MV-4-11 (cell line): ENCODE measurements around the gene AZIN2.
"Not testable (repeated sequence)": the region's sequence is repeated elsewhere in the genome, so short reads cannot be mapped to it uniquely, and the experiment has no call there.

Experiments
- DNase-seq: peaks from one replicate; lab custom pipeline; 2025; lab: John Stamatoyannopoulos, UW

Gene AZIN2

DNA sequence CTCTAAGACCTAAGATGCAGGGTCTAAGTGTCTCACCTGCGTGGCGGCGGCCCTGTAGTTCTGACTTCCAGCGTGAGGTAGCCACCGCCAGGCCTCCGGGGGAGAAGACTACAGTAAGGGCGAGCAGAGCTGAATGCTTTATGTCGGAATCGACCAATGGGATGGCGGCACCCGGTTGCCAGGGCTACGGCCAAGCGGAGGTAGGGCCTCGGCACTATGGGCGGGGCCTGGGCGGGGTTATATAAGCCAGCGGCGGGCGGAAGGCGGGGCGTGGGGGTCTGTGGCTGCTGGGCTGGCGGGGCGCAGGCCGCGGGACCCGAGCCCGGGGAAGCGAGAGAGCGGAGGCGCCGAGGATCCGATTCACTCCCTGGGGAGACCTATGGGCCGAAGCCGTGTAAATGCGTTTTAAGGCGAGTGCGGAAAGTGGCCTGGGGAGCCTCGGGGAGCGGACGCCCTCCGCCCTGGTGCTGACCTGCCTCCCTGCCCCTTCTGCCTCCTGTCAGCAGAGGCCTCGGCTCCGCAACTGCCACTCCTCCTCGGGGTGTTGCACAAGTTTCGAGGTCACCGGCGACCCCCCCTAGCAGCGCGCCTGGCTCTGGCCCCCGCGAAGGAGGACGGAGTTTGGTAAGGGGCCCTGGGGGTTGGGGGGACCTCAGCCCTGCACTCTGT is at the start of gene AZIN2:
Gene AZIN2 (plus strand): TSS at position 269 of the 669 bp plus-strand sequence. CDS start 1,097 bp downstream, outside the sequence.
- DNase-seq: peak; percentile 87

DNA sequence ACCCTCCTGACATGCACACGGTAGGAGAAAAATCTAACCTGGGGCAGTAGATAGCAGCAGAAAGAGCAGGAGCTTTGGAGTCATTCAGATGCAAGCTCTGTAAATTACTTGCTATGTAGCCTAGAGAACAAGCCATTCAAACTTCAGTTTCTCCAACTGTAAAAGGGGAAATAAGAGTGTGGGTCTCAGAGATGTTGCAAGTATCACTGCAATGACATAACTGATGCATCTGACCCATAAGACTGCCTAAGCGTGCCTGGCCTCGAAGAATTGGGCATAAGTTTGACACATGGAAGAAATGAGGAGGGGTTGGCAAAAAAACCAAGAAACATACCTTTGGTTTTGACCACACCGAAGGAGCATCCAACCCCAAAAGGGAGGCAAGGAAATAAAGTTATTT is 49.4 kb upstream of the AZIN2 start:
- DNase-seq: peak; percentile 84

DNA sequence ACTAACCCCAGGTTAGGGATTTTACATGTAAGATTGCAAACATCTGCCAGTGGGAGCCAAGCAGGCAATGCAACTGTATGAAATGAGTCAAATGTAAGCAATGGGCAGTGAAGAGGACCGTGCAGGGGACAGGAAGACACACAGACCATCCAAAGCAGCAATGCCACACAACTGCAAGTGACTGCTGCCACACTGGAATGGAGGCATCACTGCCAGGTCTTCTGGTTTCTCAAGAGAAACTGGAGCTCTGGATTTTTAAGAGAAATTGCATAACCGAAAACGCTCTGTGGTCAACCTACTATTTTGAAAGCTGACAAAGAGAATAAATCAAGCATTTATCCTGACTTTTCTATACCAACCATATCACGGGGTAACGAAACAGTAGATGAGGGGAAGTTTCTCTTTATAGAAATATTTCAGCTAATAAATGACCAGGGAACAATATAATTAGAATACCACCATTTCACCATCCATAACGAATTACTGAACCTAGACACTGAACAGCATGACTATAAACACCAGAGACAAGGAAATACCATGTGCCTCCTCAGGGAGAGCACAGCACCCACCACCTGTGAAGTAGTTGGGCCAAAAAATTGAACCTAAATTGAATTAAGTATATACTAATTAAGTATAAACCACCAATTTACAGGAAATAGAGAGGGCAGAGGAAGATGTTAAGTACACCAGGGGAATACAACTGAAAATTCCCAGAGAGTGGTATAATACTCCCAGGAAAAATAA is 48.7 kb upstream of the AZIN2 start:
- DNase-seq: peak; percentile 97

DNA sequence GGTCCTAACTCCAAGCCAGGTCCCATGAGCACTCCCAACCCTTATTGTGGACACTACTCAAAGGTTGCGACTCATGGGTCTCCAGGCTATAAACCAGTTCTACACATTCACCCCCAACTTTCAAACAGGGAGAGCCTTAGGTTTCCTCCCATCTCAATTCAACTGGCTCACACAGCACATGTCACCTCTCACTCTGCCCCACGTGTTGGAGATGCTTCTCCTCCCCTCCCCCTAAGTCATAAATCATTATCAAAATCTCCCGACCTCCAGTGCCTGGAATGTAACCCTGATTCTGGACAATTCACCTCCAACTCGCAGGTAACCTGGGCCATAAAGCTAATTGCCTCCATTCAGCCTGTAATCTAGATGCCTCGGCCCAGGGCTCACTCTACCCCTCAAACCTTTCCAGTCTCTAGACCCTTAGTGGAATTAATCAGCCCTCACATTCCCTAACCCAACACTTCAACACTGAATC is 44.9 kb upstream of the AZIN2 start:
- DNase-seq: peak; percentile 35

GRCh38 chr1:33036526-33037503 is 44.1 kb upstream of the AZIN2 start, which contains the start of gene AK2:
TSS of gene AK2 (minus strand) at chr1:33036883. CDS start at chr1:33036828, 55 bp downstream.
- DNase-seq: peak; percentile 99

GRCh38 chr1:33039840-33040239 is 41.1 kb upstream of the AZIN2 start:
- peak; percentile 89 for DNase-seq

DNA sequence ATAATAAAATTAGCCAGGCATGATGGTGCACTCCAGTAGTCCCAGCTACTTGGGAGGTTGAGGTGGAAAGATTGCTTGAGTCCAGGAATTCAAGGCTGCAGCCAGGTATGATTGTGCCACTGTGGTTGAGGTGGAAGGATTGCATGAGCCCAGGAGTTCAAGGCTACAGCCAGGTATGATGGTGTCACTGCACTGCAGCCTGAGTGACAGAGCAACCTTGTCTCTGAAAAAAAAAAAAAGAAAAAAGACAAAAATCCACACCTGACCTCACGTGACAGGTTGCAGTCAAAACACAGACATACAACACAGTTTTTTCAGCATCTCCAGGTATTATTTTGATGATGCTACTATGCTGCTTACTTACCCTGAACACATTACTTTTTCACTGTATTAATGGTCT is 39.9 kb upstream of the AZIN2 start:
- DNase-seq: no peak

- DNase-seq: no peak
Measured at GRCh38 chr1:33042831-33043230, 38.1 kb upstream of the AZIN2 start.

DNA sequence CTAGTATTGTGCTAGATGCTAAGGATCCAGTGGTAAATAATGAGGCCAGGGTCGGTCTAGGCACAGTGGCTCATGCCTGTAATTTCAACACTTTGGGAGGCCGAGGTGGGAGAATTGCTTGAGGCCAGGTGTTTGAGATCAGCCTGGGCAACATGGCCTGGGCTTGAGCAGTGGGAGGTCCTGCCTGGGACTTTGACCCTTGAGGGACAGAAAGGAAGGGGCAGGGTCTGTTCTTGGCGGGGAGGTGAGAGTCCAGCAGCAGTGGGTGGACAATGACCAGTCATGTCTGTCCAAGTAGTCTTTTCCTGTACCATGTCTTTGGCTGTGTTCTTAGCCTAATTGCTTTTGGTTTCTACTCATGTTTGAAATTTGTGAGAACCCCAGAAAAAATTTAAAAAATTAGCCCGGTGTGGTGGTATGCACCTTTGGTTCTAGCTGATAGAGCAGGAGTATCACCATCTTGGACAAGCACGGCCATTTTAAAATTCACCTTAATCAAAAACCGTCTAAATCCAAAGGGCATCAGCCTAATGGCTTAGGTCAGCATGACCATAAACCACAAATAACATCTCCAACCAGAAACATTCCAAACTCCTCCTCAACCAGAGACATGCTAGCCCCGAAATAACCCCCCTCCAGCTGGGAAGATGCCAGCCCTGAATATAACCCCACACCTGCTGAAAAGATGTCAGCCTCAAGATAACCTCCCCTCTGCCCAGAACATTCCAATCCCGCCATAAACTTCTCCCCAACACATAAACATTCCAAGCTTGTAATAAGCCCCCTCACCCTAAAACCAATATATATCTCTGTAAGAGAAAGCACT is 37.5 kb upstream of the AZIN2 start:
- DNase-seq: no peak

DNA sequence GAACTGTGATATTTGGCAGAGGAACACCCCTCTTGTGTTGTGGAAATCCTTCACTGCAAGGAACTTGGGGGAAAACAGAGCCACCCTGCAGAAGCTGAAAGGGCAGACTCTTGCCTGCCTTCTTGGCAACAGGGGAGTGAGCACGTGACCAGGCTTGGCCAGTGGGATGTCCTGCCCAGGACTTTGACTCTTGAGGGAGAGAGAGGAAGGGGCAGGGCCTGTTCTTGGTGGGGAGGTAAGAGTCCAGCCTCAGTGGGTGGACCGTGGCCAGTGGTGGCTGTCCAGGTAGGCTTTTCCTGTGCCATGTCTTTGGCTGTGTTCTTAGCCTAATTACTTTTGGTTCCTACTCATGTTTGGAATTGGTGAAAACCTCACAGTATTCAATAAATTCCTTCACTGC is 35.7 kb upstream of the AZIN2 start:
- no peak for DNase-seq

DNA sequence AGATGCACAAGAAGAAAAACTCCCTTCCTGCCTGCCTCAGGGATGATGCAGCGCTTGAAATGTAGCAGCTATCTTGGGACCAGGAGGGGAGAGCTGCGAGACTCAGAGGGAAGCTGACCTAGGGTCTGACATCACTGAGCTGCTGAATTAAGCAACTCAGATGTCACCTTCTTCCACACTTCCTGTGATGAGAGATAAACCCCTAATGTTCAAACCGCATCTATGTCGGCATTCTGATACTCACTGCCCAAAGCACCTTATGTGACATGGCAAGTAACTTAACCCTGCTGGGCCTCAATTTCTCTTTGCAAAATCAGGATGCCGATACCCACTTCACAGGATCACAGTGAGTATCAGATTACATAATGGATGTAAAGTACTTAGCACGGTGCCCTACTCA is 35.1 kb upstream of the AZIN2 start:
- peak; percentile 82 for DNase-seq

GRCh38 chr1:33046234-33046633 is 34.7 kb upstream of the AZIN2 start:
- not testable (repeated sequence) for DNase-seq

- DNase-seq: no peak
Measured at GRCh38 chr1:33047290-33047689, 33.7 kb upstream of the AZIN2 start.

- no peak for DNase-seq
Measured at GRCh38 chr1:33047839-33048305, 33.1 kb upstream of the AZIN2 start.

DNA sequence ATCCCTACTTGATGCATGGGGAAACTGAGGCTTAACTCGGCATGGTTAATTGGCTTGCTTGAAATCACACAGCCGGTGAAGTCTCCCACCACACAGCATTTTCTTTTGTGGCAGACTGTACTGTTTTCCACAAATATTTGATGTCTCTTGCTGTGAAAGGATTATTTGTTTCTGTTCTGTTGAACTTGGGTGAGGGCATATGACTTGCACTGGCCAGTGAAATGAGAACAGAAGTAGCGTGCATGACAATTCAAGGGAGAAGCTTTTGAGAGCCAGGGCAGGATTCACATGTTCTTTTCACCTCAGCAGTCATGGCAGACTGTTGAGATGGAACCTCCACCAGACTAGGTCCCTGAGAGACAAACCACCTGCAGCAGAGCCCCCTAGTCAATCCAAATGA is 32.5 kb upstream of the AZIN2 start:
- no peak for DNase-seq

DNA sequence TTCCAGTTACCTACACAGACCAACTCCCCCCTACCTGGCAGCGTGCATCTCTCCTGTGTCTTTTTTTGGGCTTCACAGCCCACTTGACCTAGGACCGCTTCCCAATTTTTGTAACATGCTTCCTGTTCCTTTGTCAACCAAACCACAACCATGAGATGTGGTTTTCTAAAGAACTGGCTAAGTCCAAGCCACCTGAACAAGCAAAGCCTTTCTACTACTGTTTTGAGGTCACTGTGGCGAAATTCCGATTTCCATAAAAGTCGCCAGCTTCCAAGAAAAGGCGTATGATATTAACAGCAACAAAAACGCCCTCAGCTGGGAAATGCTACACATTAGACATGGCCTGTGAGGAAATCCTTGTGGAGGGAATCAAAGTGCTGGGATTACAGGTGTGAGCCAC is 31.6 kb upstream of the AZIN2 start:
- peak; percentile 88 for DNase-seq

DNA sequence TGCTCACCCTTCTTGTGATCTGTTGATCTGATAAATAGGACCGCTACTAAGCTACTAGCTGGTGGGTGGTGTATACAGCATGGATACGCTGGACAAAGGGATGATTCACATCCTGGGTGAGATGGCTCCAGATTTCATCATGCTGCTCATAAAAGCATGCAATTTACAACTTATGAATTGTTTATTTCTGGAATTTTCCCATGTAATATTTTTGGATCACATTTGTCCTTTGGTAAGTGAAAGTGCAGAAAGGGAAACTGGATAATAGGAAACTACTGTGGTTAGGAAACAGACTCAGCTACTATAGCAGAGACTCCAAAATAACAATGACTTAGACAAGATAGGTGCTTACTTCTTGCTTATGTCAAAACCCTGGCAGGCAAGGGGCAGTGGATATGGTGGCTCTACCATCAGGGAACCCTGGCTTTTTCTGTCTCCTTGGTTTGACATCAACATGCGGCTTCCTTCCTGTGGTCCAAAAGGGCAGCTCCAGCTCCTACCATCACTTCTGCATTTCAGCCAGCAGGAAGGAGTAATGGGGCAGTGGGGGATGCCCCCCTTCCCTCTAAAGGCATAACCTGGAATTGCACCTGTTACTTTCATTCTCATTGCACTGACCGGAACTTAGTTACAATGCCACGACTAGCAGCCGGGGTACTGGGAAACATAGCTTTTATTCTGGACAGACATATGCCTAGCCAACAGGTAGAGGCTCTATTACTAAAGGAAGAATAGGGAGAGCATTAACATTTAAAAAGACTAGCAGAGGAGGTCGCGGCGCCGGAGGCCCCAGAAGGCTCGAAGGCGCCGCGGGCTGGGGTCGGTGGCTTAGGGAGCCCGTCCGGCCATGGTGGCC is 30.5 kb upstream of the AZIN2 start:
- DNase-seq: peak; percentile 87

- peak; percentile 76 for DNase-seq
Measured at GRCh38 chr1:33055210-33056008, 25.5 kb upstream of the AZIN2 start.

DNA sequence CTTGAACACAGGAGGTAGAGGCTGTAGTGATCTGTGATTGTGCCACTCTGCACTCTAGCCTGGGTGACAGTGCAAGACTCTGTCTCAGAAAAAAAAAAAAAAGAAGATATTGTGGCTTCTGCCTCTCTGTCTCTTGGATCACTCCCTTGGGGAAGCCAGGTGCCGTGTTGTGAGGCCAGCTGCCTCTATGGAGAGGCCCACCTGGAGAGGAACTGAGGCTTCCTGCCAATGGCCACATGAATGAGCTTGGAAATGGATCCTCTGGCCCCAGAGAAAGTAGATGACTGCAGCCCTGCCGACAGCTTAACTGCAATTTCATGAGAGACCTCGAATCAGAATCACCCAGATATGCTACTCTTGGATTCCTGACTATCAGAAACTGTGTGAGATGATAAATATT is 24.5 kb upstream of the AZIN2 start:
- DNase-seq: no peak
